H9 (cell line): ENCODE data around the gene SIPA1. TPM values are rescaled to one million over a fixed set of nuclear protein-coding genes. Genes with fewer than 3 reads are reported as not detected.

Experiments
- DNase-seq: peaks from one replicate; pipeline ENCODE4 v3.0.0-alpha.2; 2017
- H2AFZ ChIP-seq: one replicate; pipeline ENCODE4 v1.6.1; 2013; ENCODE audit warnings: mild to moderate bottlenecking, low read length, control low read depth, moderate library complexity
- H2AK5ac ChIP-seq: 2 replicates; pipeline ENCODE4 v1.6.1; 2013; ENCODE audit warnings: low read length, control low read depth, mixed read lengths; ENCODE audit not compliant: insufficient read length
- H2BK120ac ChIP-seq: one replicate; pipeline ENCODE4 v1.6.1; 2013; ENCODE audit warnings: low read depth, mild to moderate bottlenecking, low read length, control low read depth, inconsistent platforms; ENCODE audit not compliant: poor library complexity, severe bottlenecking
- H2BK12ac ChIP-seq: 2 replicates; pipeline ENCODE4 v1.6.1; 2013; ENCODE audit warnings: low read length, control low read depth, mixed read lengths, low read depth; ENCODE audit not compliant: insufficient read length
- H2BK15ac ChIP-seq: 2 replicates; pipeline ENCODE4 v1.6.1; 2013; ENCODE audit warnings: low read depth, low read length, control low read depth
- H2BK20ac ChIP-seq: one replicate; pipeline ENCODE4 v1.6.1; 2013; ENCODE audit warnings: low read depth, mild to moderate bottlenecking, low read length, control low read depth, inconsistent platforms; ENCODE audit not compliant: poor library complexity, severe bottlenecking
- H2BK5ac ChIP-seq: 2 replicates; pipeline ENCODE4 v1.6.1; 2013; ENCODE audit warnings: low read length, control low read depth, mixed read lengths; ENCODE audit not compliant: insufficient read length
- H3K14ac ChIP-seq: 2 replicates; pipeline ENCODE4 v1.6.1; 2013; ENCODE audit warnings: low read length, control low read depth; ENCODE audit not compliant: insufficient read depth
- H3K18ac ChIP-seq: 2 replicates; pipeline ENCODE4 v1.6.1; 2013; ENCODE audit warnings: low read depth, mild to moderate bottlenecking, mixed read lengths, low read length, control low read depth; ENCODE audit not compliant: insufficient read length
- H3K23ac ChIP-seq: 2 replicates; pipeline ENCODE4 v1.6.1; 2013; ENCODE audit warnings: low read length, control low read depth, mixed read lengths, low read depth; ENCODE audit not compliant: insufficient read length
- H3K23me2 ChIP-seq: 2 replicates; pipeline ENCODE4 v1.6.1; 2013; ENCODE audit warnings: low read depth, mild to moderate bottlenecking, mixed read lengths, low read length, control low read depth; ENCODE audit not compliant: insufficient read length, poor library complexity, severe bottlenecking
- H3K27ac ChIP-seq: 2 replicates; pipeline ENCODE4 v1.5.1; 2013; ENCODE audit warnings: low read length, control low read depth, mixed read lengths, low read depth; ENCODE audit not compliant: insufficient read length
- H3K27me3 ChIP-seq: 2 replicates; pipeline ENCODE4 v1.6.1; 2013; ENCODE audit warnings: low read length, control low read depth, inconsistent platforms; ENCODE audit not compliant: insufficient read depth
- H3K4ac ChIP-seq: 2 replicates; pipeline ENCODE4 v1.6.1; 2013; ENCODE audit warnings: low read depth, mild to moderate bottlenecking, control low read depth, inconsistent platforms, low read length, moderate library complexity
- H3K4me1 ChIP-seq: 2 replicates; pipeline ENCODE4 v1.6.1; 2013; ENCODE audit warnings: low read length, control low read depth, inconsistent platforms; ENCODE audit not compliant: insufficient read depth
- H3K4me2 ChIP-seq: 2 replicates; pipeline ENCODE4 v1.6.1; 2013; ENCODE audit warnings: low read length, control low read depth, mixed read lengths; ENCODE audit not compliant: insufficient read length, insufficient read depth
- H3K56ac ChIP-seq: 2 replicates; pipeline ENCODE4 v1.6.1; 2013; ENCODE audit warnings: low read depth, mild to moderate bottlenecking, mixed read lengths, low read length, control low read depth; ENCODE audit not compliant: insufficient read length
- H3K79me1 ChIP-seq: 2 replicates; pipeline ENCODE4 v1.6.1; 2013; ENCODE audit warnings: low read depth, mild to moderate bottlenecking, moderate library complexity, low read length, control low read depth, inconsistent platforms; ENCODE audit not compliant: insufficient read depth, poor library complexity, severe bottlenecking
- H3K79me2 ChIP-seq: 2 replicates; pipeline ENCODE4 v1.6.1; 2013; ENCODE audit warnings: low read length, control low read depth, inconsistent platforms; ENCODE audit not compliant: insufficient read depth
- H3K9ac ChIP-seq: 2 replicates; pipeline ENCODE4 v1.6.1; 2013; ENCODE audit warnings: low read length, control low read depth, mixed read lengths; ENCODE audit not compliant: insufficient read length; ENCODE audit errors: extremely low read depth
- H3K9me3 ChIP-seq: one replicate; pipeline ENCODE4 v1.6.1; 2013; ENCODE audit warnings: low read depth, low read length, inconsistent platforms; ENCODE audit not compliant: control insufficient read depth
- H3T11ph ChIP-seq: one replicate; pipeline ENCODE4 v1.6.1; 2013; ENCODE audit warnings: mild to moderate bottlenecking, low read length, control low read depth, inconsistent platforms
- H4K20me1 ChIP-seq: one replicate; pipeline ENCODE4 v1.6.1; 2013; ENCODE audit not compliant: control insufficient read depth, insufficient read length, insufficient read depth
- H4K5ac ChIP-seq: 2 replicates; pipeline ENCODE4 v1.6.1; 2013; ENCODE audit warnings: low read depth, mild to moderate bottlenecking, mixed read lengths, low read length, control low read depth; ENCODE audit not compliant: insufficient read length
- H4K8ac ChIP-seq: replicated peaks from 2 replicates; pipeline ENCODE4 v1.6.1; 2013; ENCODE audit warnings: low read length, control low read depth, mixed read lengths, low read depth; ENCODE audit not compliant: insufficient read length
- H4K91ac ChIP-seq: 2 replicates; pipeline ENCODE4 v1.6.1; 2013; ENCODE audit warnings: low read depth, mild to moderate bottlenecking, moderate library complexity, mixed read lengths, low read length, control low read depth; ENCODE audit not compliant: insufficient read length
- H3K27ac Mint-ChIP-seq, 3 experiments: 2 replicates in 2 of 3; 3 replicates in 1 of 3; pipeline ENCODE4 v1.8.0; 2020 to 2021; ENCODE audit warnings: mixed read lengths in 3 of 3, mild to moderate bottlenecking in 1 of 3, moderate library complexity in 1 of 3
- H3K27me3 Mint-ChIP-seq: 2 replicates; pipeline ENCODE4 v1.8.0; 2021; ENCODE audit warnings: low read depth, mild to moderate bottlenecking, moderate library complexity, mixed read lengths
- H3K36me3 Mint-ChIP-seq, 3 experiments: 2 replicates in 2 of 3; 3 replicates in 1 of 3; pipeline ENCODE4 v1.8.0; 2020 to 2021; ENCODE audit warnings: low read depth in 3 of 3, mixed read lengths in 3 of 3; ENCODE audit not compliant: insufficient read depth in 1 of 3
- H3K4me1 Mint-ChIP-seq, 2 experiments: 2 replicates each; pipeline ENCODE4 v1.8.0; 2020; ENCODE audit warnings: mixed read lengths in 2 of 2
- H3K4me3 Mint-ChIP-seq, 2 experiments: 2 replicates in 1 of 2; 3 replicates in 1 of 2; pipeline ENCODE4 v1.8.0; 2020 to 2021; ENCODE audit warnings: mild to moderate bottlenecking in 2 of 2, mixed read lengths in 2 of 2, moderate library complexity in 1 of 2
- H3K9me3 Mint-ChIP-seq, 2 experiments: 2 replicates in 1 of 2; 3 replicates in 1 of 2; pipeline ENCODE4 v1.8.0; 2020; ENCODE audit warnings: mild to moderate bottlenecking in 2 of 2, mixed read lengths in 2 of 2, moderate library complexity in 1 of 2
- CTCF ChIP-seq: fragments of 200-600 bp; sonication (generic); conservative IDR thresholded peaks from 3 replicates; pipeline ENCODE4 v1.8.0; 2021; ENCODE audit warnings: antibody characterized with exemption, mild to moderate bottlenecking
- WGBS: extraction: QIAGEN DNeasy Blood & Tissue Kit; methylation state at CpG from one replicate; pipeline ENCODE4 v1.1.7; 2013; ENCODE audit warnings: missing lambda C conversion rate, low lambda C conversion rate, mixed read lengths; ENCODE audit not compliant: insufficient read length; ENCODE audit errors: extremely low coverage; 5-methylcytosine and 5-hydroxymethylcytosine counted together
- total RNA-seq: library from RNA; stranded (reverse); gene quantifications from 2 replicates; pipeline ENCODE4 v1.2.1, GENCODE V29; 2021

The SIPA1 gene
- total RNA-seq, 1 experiment from 2014 or later: 32.0 TPM

DNA sequence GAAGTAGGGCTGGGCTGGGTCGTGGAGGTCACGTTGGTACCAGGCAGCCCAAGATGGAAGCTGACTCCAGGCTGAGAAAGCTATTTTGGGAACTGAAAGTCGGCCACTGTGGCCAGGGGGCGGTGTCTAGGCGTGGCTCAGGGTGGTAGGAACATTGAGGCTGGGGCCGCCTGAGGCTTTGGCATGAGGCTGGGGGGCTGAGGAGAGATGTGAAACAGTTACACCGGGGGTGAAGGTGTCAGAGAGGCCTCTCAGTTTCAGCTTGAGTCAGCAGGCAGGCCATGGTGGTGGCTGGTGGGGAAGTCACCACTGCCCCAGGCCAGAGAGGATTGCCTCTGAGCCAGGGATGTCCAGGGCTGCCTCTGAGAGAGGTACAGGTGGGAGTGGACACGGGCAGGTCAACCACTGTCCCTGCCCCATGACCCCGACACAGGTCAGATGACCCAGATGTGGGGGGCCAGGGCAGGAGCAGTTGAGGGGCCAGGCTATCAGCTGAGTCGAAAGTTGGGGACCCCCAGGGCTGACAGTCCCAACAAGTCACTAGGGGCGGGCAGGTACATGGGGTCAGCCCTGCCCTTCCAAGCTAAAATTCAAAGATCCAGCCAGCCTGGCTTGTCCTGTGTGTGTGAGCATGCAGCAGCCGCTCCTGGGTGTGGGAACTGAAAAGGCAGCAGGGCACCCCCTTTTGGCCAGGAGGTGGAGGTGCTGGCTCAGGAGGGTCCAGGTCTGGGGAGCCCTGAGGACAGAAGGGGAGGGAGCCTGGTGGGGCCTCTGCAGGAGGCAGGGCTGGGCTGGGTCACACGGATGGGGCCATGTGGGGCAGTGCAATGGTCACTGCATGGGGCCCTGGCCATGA lies 49.5 kb upstream of the SIPA1 start:
- Histone ChIP-seq H3K9me3 (no peaks in the 10 kb centered on the region), H2BK5ac (no peak overlapping the region), H4K20me1 (no peaks in the 10 kb centered on the region), H3K27ac (no peak overlapping the region), H3K79me1 (no peaks in the 10 kb centered on the region), H3K23me2 (no peaks in the 10 kb centered on the region), H3K27me3 (no peaks in the 10 kb centered on the region; the same call in 1 of the 2 replicates), H2BK12ac (no peak overlapping the region), H2AK5ac (no peak overlapping the region), H3K56ac (no peak overlapping the region), H4K91ac (no peak overlapping the region), H2BK15ac (0 out of 2 replicates have a peak overlapping the region, but pooled peaks have one; percentile 2), H2BK20ac (no peak overlapping the region), H2AFZ (no peak overlapping the region), H3K18ac (no peak overlapping the region), H2BK120ac (no peak overlapping the region), H3K4me2 (no peak overlapping the region), H3K14ac (no peak overlapping the region), H3K23ac (no peak overlapping the region), H3K4me1 (no peaks in the 10 kb centered on the region), H3T11ph (no peak overlapping the region), H3K9ac (no peak overlapping the region), H4K8ac (no peak overlapping the region), H3K79me2 (no peaks in the 10 kb centered on the region), H4K5ac (no peak overlapping the region), H3K4ac (no peak overlapping the region)
- H3K27me3 Mint-ChIP-seq: peaks cover 27% of the 10 kb centered on the region
- H3K4me1 Mint-ChIP-seq: peaks cover 8 to 40% of the 10 kb centered on the region in 2 experiments
- no peak overlapping the region for H3K27ac Mint-ChIP-seq
- peak; percentile 71 for TF ChIP-seq CTCF
- no peak overlapping the region for H3K4me3 Mint-ChIP-seq
- DNase-seq: peak; percentile 84
- no peaks in the 10 kb centered on the region for H3K9me3 Mint-ChIP-seq
- WGBS: no CpG with 5 or more reads among the region's 13 CpGs
- peaks cover 0 to 4% (median 3%) of the 10 kb centered on the region in 3 experiments; a peak in 3 of 7 replicates for H3K36me3 Mint-ChIP-seq
